ENCODE results near the gene PLK4.

- TF ChIP-seq EZH2 (IDR thresholded peaks at IDR 0.05), result no peak
- TF ChIP-seq CTCF (IDR thresholded peaks at IDR 0.05), result no peak
Measured at GRCh38 chr4:127856813-127857447, 23.8 kb upstream of the PLK4 start.

Measured in neural progenitor cell (in vitro differentiated cells).